ENCODE measurements around the gene PRPF40B. TPM values are rescaled to one million over a fixed set of nuclear protein-coding genes. Genes with fewer than 3 reads are reported as not detected.

Gene PRPF40B
- polyA plus RNA-seq, 1 experiment = 15.0 TPM

DNA sequence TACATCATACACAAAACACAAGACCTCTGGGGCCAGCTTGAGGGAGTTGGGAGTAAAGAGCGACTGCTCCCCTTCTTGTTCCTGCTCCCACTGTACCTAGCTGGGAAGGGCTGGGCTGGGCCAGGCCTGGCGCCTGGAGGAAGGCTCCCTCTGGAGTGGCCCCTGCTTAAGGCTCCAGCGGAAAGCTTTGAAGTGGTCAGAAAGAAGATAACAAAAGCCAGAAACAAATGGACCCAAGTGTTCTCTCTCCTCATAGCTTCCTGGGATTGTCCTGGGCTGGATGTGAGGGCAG is 25.3 kb downstream of the PRPF40B start:
- CTCF ChIA-PET = interaction anchor here (1.0 to 22.3 kb wide), 7 partner anchors 9 to 93 kb away, joined by 3 to 413 read pairs (median 4); partner anchors contain the start of genes FMNL3 and TMBIM6
- DNase-seq (ENCODE audit: low read depth) = no peak
- POLR2A ChIA-PET = interaction anchor here (0.6 kb wide), 1 partner anchor 92 kb away, joined by 3 read pairs; no protein-coding TSS in a partner anchor
- Histone ChIP-seq H3K36me3 (ENCODE audit: control insufficient read depth, insufficient read depth, low read length) (peaks cover 43% of the 10 kb centered on the region), H3K27me3 (ENCODE audit: control insufficient read depth, insufficient read depth, low read length) (no peaks in the 10 kb centered on the region), H3K4me3 (ENCODE audit: low read depth, low read length) (no peak overlapping the region)
- TF ChIP-seq, protein P1, sequence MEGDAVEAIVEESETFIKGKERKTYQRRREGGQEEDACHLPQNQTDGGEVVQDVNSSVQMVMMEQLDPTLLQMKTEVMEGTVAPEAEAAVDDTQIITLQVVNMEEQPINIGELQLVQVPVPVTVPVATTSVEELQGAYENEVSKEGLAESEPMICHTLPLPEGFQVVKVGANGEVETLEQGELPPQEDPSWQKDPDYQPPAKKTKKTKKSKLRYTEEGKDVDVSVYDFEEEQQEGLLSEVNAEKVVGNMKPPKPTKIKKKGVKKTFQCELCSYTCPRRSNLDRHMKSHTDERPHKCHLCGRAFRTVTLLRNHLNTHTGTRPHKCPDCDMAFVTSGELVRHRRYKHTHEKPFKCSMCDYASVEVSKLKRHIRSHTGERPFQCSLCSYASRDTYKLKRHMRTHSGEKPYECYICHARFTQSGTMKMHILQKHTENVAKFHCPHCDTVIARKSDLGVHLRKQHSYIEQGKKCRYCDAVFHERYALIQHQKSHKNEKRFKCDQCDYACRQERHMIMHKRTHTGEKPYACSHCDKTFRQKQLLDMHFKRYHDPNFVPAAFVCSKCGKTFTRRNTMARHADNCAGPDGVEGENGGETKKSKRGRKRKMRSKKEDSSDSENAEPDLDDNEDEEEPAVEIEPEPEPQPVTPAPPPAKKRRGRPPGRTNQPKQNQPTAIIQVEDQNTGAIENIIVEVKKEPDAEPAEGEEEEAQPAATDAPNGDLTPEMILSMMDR (IDR thresholded peaks at IDR 0.05; ENCODE audit: insufficient read depth, low read depth, low read length) = no peak

- TF ChIP-seq, protein P1 (IDR thresholded peaks at IDR 0.05; ENCODE audit: insufficient read depth, low read depth, low read length) = no peak
- Histone ChIP-seq H3K36me3 (ENCODE audit: control insufficient read depth, insufficient read depth, low read length) (peaks cover 41% of the 10 kb centered on the region), H3K4me3 (ENCODE audit: low read depth, low read length) (no peak overlapping the region), H3K27me3 (ENCODE audit: control insufficient read depth, insufficient read depth, low read length) (no peaks in the 10 kb centered on the region)
- ChIA-PET POLR2A (no interaction called here), CTCF (interaction anchor here (1.3 to 22.3 kb wide), 4 partner anchors 10 to 60 kb away, joined by 3 to 413 read pairs (median 20); partner anchors contain the start of gene FMNL3)
- no peak for DNase-seq (ENCODE audit: low read depth)
Observed at GRCh38 chr12:49649445-49649844, 26.1 kb downstream of the PRPF40B start.

GRCh38 chr12:49649892-49650291 is 26.5 kb downstream of the PRPF40B start:
- TF ChIP-seq, protein P1 (IDR thresholded peaks at IDR 0.05; ENCODE audit: insufficient read depth, low read depth, low read length) = no peak
- CTCF ChIA-PET = interaction anchor here (1.3 to 22.3 kb wide), 4 partner anchors 10 to 60 kb away, joined by 3 to 413 read pairs (median 20); partner anchors contain the start of gene FMNL3
- H3K36me3 ChIP-seq (ENCODE audit: control insufficient read depth, insufficient read depth, low read length) = peaks cover 43% of the 10 kb centered on the region
- POLR2A ChIA-PET = no interaction called here
- no peaks in the 10 kb centered on the region for H3K27me3 ChIP-seq (ENCODE audit: control insufficient read depth, insufficient read depth, low read length)
- no peak overlapping the region for H3K4me3 ChIP-seq (ENCODE audit: low read depth, low read length)
- no peak for DNase-seq (ENCODE audit: low read depth)

DNA sequence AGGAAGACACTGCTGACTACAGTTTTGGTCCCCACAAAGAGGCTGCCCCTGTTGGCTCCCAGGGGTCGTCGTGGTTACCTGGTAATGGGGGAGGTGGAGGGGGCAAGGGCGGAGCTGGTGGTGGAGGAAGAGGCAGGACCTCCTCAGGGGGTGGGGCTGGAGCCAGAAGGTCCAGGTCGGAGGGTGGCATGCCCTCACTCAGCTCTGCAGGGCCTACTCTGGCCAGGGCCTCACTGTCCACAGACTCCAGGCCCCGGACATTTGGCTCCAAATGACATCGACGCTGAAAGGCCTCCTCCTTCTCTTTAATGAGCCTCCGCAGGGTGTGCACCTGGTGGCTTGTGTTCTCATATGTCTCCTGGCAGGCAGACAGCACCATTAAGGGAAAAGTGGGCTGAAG is 28.5 kb downstream of the PRPF40B start:
- Histone ChIP-seq H3K4me3 (ENCODE audit: low read depth, low read length) (no peak overlapping the region), H3K36me3 (ENCODE audit: control insufficient read depth, insufficient read depth, low read length) (peaks cover 38% of the 10 kb centered on the region), H3K27me3 (ENCODE audit: control insufficient read depth, insufficient read depth, low read length) (no peaks in the 10 kb centered on the region)
- CTCF ChIA-PET = interaction anchor here (1.4 to 22.3 kb wide), 3 partner anchors 12 to 89 kb away, joined by 3 to 413 read pairs (median 6); partner anchors contain the start of genes FMNL3 and TMBIM6
- TF ChIP-seq, protein P1 (IDR thresholded peaks at IDR 0.05; ENCODE audit: insufficient read depth, low read depth, low read length) = no peak
- no peak for DNase-seq (ENCODE audit: low read depth)
- POLR2A ChIA-PET = no interaction called here

- Histone ChIP-seq H3K4me3 (ENCODE audit: low read depth, low read length) (no peak overlapping the region), H3K36me3 (ENCODE audit: control insufficient read depth, insufficient read depth, low read length) (peaks cover 40% of the 10 kb centered on the region), H3K27me3 (ENCODE audit: control insufficient read depth, insufficient read depth, low read length) (no peaks in the 10 kb centered on the region)
- CTCF ChIA-PET = interaction anchor here (22.3 kb wide), 1 partner anchor 57 kb away, joined by 413 read pairs; the partner anchor contains the start of gene FMNL3
- no peak for DNase-seq (ENCODE audit: low read depth)
- POLR2A ChIA-PET = no interaction called here
- TF ChIP-seq, protein P1 (IDR thresholded peaks at IDR 0.05; ENCODE audit: insufficient read depth, low read depth, low read length) = no peak
Observed at GRCh38 chr12:49652921-49653520, 29.7 kb downstream of the PRPF40B start.

All from BJ (cell line).